Body of pancreas (tissue), 4 donors: ENCODE measurements around the gene SMOC2. TPM values are rescaled to one million over a fixed set of nuclear protein-coding genes. Genes with fewer than 3 reads are reported as not detected.

Experiments
- ATAC-seq: fragments of 150-250 bp; one replicate; pipeline ENCODE4 v1.9.1; 2016
- DNase-seq, 4 donors: peaks; one replicate each; pipeline ENCODE4 v3.0.0-alpha.2; 2019
- H3K27ac ChIP-seq, 4 donors: fragments of 200-600 bp; sonication (generic); 1 replicate in 3 of 4; 2 replicates in 1 of 4; pipeline versions ENCODE4 v1.5.1 to v1.6.1; 2016 to 2019; ENCODE audit warnings: mild to moderate bottlenecking in 1 of 4, mixed read lengths in 1 of 4, moderate library complexity in 1 of 4
- H3K27me3 ChIP-seq, 2 donors: fragments of 200-600 bp; sonication (generic); one replicate each; pipeline ENCODE4 v1.6.0; 2016; ENCODE audit warnings: mild to moderate bottlenecking in 1 of 2
- H3K36me3 ChIP-seq, 2 donors: fragments of 200-600 bp; sonication (generic); replicated peaks in 1 of 2; 2 replicates each; pipeline ENCODE4 v1.5.1; 2016; ENCODE audit warnings: low read depth in 2 of 2; ENCODE audit not compliant: insufficient read depth in 1 of 2
- H3K4me1 ChIP-seq: fragments of 200-600 bp; sonication (generic); one replicate; pipeline ENCODE4 v1.6.0; 2016
- H3K4me3 ChIP-seq, 2 donors: fragments of 200-600 bp; sonication (generic); 1 replicate in 1 of 2; 2 replicates in 1 of 2; pipeline ENCODE4 v1.5.1; 2016 to 2019
- H3K9me3 ChIP-seq, 3 donors: fragments of 200-600 bp; sonication (generic); 1 replicate in 2 of 3; 2 replicates in 1 of 3; pipeline ENCODE4 v1.5.1; 2016
- CTCF ChIP-seq, 7 experiments: fragments of 450-650 bp in 4 of 7; fragments of 200-600 bp in 3 of 7; sonication (generic) in 3 of 7; IDR thresholded peaks; one replicate each; pipeline ENCODE4 v1.5.1; 2016 to 2019; ENCODE audit warnings: antibody characterized with exemption in 7 of 7
- POLR2A ChIP-seq, 3 donors: fragments of 450-650 bp; IDR thresholded peaks; one replicate each; pipeline ENCODE4 v1.6.1; 2016; ENCODE audit warnings: antibody characterized with exemption in 3 of 3, mild to moderate bottlenecking in 2 of 3
- WGBS, 2 donors: methylation state at CpG; one replicate each; pipeline ENCODE4 v1.1.5; 2017; 5-methylcytosine and 5-hydroxymethylcytosine counted together
- intact Hi-C: fragments of 100-400 bp; cut with DNase I; formaldehyde crosslinking; loops from one replicate; pipeline ENCODE4 v1.15.1; 2023
- total RNA-seq, 2 donors: library from RNA; depleted of rRNA; stranded (reverse); fragments of >200 nt; gene quantifications; one replicate each; pipeline ENCODE4 v1.1.0, GENCODE V29; 2016

Gene SMOC2
- total RNA-seq, 2 donors from 2014 or later: 22.7 to 31.4 TPM

GRCh38 chr6:168620578-168620977, 179.6 kb downstream of the SMOC2 start:
- Histone ChIP-seq H3K4me1 (no peaks in the 10 kb centered on the region), H3K27ac (no peak overlapping the region), H3K9me3 (no peaks in the 10 kb centered on the region), H3K36me3 (no peaks in the 10 kb centered on the region), H3K4me3 (no peak overlapping the region), H3K27me3 (no peaks in the 10 kb centered on the region)
- intact Hi-C loops: no loop called here
- 71 to 77% methylated on average over 6 of the region's 6 CpGs for WGBS, 2 donors
- no peak for TF ChIP-seq CTCF (IDR thresholded peaks at IDR 0.05)
- TF ChIP-seq POLR2A (IDR thresholded peaks at IDR 0.05): no peak
- DNase-seq (no peak), ATAC-seq (no peak)

GRCh38 chr6:168623736-168624135, 182.8 kb downstream of the SMOC2 start:
- Histone ChIP-seq H3K27ac (no peak overlapping the region), H3K4me3 (no peak overlapping the region), H3K4me1 (no peaks in the 10 kb centered on the region), H3K27me3 (no peaks in the 10 kb centered on the region), H3K9me3 (no peaks in the 10 kb centered on the region), H3K36me3 (no peaks in the 10 kb centered on the region)
- intact Hi-C loops: no loop called here
- WGBS, 2 donors: 60 to 71% methylated on average over 7 to 13 of the region's 13 CpGs
- TF ChIP-seq CTCF (IDR thresholded peaks at IDR 0.05) (no peak), POLR2A (IDR thresholded peaks at IDR 0.05) (no peak)
- ATAC-seq (no peak), DNase-seq (no peak)

- intact Hi-C loops: no loop called here
- H3K27ac ChIP-seq: no peak overlapping the region
- H3K36me3 ChIP-seq: no peaks in the 10 kb centered on the region
- DNase-seq (no peak), ATAC-seq (no peak)
- H3K27me3 ChIP-seq: no peaks in the 10 kb centered on the region
- WGBS, 2 donors: 79 to 86% methylated on average over 2 of the region's 2 CpGs
- no peak for TF ChIP-seq POLR2A (IDR thresholded peaks at IDR 0.05)
- no peak for TF ChIP-seq CTCF (IDR thresholded peaks at IDR 0.05)
- H3K9me3 ChIP-seq: no peaks in the 10 kb centered on the region
- no peaks in the 10 kb centered on the region for H3K4me1 ChIP-seq
- no peak overlapping the region for H3K4me3 ChIP-seq
Measured at GRCh38 chr6:168624540-168624939, 183.6 kb downstream of the SMOC2 start.

- H3K27ac ChIP-seq: no peak overlapping the region
- no peak for DNase-seq
- no peaks in the 10 kb centered on the region for H3K9me3 ChIP-seq
- no peak for TF ChIP-seq POLR2A (IDR thresholded peaks at IDR 0.05)
- TF ChIP-seq CTCF (IDR thresholded peaks at IDR 0.05): no peak
- intact Hi-C loops: no loop called here
- 73 to 89% methylated on average over 7 to 15 of the region's 15 CpGs for WGBS, 2 donors
- no peak for ATAC-seq
- no peak overlapping the region for H3K4me3 ChIP-seq
- no peaks in the 10 kb centered on the region for H3K4me1 ChIP-seq
- H3K27me3 ChIP-seq: no peaks in the 10 kb centered on the region
- no peaks in the 10 kb centered on the region for H3K36me3 ChIP-seq
Measured at GRCh38 chr6:168624948-168625347, 184.0 kb downstream of the SMOC2 start.

- Histone ChIP-seq H3K4me3 (no peak overlapping the region), H3K9me3 (no peaks in the 10 kb centered on the region), H3K36me3 (no peaks in the 10 kb centered on the region), H3K4me1 (no peaks in the 10 kb centered on the region), H3K27ac (no peak overlapping the region), H3K27me3 (no peaks in the 10 kb centered on the region)
- DNase-seq: no peak
- TF ChIP-seq CTCF (IDR thresholded peaks at IDR 0.05) (no peak), POLR2A (IDR thresholded peaks at IDR 0.05) (no peak)
- intact Hi-C loops: no loop called here
- ATAC-seq: no peak
- 85 to 88% methylated on average over 17 to 18 of the region's 18 CpGs for WGBS, 2 donors
Measured at GRCh38 chr6:168625602-168626001, 184.6 kb downstream of the SMOC2 start.
